Chondrocyte (in vitro differentiated cells): ENCODE results near the gene MANSC1. TPM values are rescaled to one million over a fixed set of nuclear protein-coding genes. Genes with fewer than 3 reads are reported as not detected.

Experiments used
- DNase-seq: peaks from one replicate; pipeline ENCODE4 v3.0.0; 2021; ENCODE audit warnings: mixed read lengths, low spot score
- H3K27ac Mint-ChIP-seq: one replicate; pipeline ENCODE4 v1.8.0; 2021; ENCODE audit warnings: mild to moderate bottlenecking, moderate library complexity, mixed read lengths; ENCODE audit not compliant: unreplicated experiment
- H3K27me3 Mint-ChIP-seq: 2 replicates; pipeline ENCODE4 v1.8.0; 2021; ENCODE audit warnings: low read depth, mixed read lengths
- H3K36me3 Mint-ChIP-seq: 2 replicates; pipeline ENCODE4 v1.8.0; 2021; ENCODE audit warnings: low read depth, mixed read lengths
- H3K4me1 Mint-ChIP-seq: 2 replicates; pipeline ENCODE4 v1.8.0; 2021; ENCODE audit warnings: low read depth, mild to moderate bottlenecking, mixed read lengths
- H3K4me3 Mint-ChIP-seq: one replicate; pipeline ENCODE4 v1.8.0; 2021; ENCODE audit warnings: mild to moderate bottlenecking, moderate library complexity, mixed read lengths; ENCODE audit not compliant: unreplicated experiment
- H3K9me3 Mint-ChIP-seq: 2 replicates; pipeline ENCODE4 v1.8.0; 2021; ENCODE audit warnings: low read depth, mixed read lengths
- total RNA-seq: library from RNA; stranded (reverse); gene quantifications from 3 replicates; pipeline ENCODE4 v1.2.1, GENCODE V29; 2021
- TF ChIP-seq, protein P1 (sequence below): fragments of 200-600 bp; sonication (generic); IDR thresholded peaks from 2 replicates; pipeline ENCODE4 v1.5.0; 2021; ENCODE audit warnings: antibody characterized with exemption, mild to moderate bottlenecking, moderate library complexity

The MANSC1 gene
- total RNA-seq, 1 donor from 2014 or later: 12.0 TPM

DNA sequence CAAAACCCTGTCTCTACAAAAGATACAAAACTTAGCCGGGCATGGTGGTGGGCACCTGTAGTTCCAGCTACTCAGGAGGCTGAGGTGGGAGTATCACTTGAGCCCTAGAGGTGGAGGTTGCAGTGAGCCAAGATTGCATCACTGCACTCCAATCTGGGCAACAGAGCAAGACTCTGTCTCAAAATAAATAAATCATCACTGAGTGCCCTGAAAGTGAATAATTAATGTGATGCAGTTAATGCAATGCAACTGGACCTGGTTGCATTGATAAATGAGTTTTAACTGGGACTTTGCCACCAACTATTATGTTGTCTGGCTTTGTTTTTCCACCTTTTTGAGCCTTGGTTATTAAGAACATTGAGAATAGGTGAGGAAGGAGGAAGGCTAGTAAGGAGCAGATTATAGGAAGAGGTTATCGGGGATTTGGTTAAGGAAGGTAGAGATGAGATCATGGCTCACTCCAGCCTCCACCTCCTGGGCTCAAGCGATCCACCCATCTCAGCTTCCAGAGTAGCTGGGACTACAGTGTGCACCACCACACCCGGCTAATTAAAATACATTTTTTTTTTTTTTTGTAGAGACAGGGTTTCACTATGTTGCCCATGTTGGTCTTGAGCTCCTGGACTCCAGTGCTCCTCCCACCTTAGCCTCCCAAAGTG lies 14.9 kb upstream of the MANSC1 start:
- Mint-ChIP-seq H3K27me3 (no peaks in the 10 kb centered on the region), H3K27ac (no peak overlapping the region), H3K9me3 (no peaks in the 10 kb centered on the region), H3K4me1 (peaks cover 3% of the 10 kb centered on the region), H3K36me3 (peaks cover 6% of the 10 kb centered on the region), H3K4me3 (no peak overlapping the region)
- no peak for DNase-seq
- TF ChIP-seq, protein P1, sequence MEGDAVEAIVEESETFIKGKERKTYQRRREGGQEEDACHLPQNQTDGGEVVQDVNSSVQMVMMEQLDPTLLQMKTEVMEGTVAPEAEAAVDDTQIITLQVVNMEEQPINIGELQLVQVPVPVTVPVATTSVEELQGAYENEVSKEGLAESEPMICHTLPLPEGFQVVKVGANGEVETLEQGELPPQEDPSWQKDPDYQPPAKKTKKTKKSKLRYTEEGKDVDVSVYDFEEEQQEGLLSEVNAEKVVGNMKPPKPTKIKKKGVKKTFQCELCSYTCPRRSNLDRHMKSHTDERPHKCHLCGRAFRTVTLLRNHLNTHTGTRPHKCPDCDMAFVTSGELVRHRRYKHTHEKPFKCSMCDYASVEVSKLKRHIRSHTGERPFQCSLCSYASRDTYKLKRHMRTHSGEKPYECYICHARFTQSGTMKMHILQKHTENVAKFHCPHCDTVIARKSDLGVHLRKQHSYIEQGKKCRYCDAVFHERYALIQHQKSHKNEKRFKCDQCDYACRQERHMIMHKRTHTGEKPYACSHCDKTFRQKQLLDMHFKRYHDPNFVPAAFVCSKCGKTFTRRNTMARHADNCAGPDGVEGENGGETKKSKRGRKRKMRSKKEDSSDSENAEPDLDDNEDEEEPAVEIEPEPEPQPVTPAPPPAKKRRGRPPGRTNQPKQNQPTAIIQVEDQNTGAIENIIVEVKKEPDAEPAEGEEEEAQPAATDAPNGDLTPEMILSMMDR: no peak

DNA sequence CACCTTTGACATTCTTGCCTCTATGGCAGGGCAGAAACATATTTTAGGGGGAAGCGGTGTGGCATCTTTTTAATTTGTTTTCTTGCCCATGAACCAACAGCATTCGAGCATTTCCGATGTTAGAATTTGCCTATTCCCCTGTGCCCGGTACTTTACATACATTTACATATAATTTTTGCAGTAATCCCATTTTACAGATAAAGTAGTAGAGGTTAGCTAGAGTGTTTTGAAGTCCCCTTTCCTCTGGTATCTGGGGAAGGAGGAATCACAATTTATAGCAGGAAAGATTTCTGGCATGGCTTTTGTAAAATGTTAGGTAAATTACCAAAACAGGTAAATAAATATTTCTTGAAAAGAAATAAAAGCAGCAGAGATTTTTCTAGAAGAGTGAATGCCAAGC lies 8.5 kb upstream of the MANSC1 start:
- TF ChIP-seq, protein P1: no peak
- Mint-ChIP-seq H3K36me3 (no peaks in the 10 kb centered on the region), H3K4me3 (no peak overlapping the region), H3K4me1 (peaks cover 16% of the 10 kb centered on the region), H3K27me3 (no peaks in the 10 kb centered on the region), H3K27ac (no peak overlapping the region), H3K9me3 (no peaks in the 10 kb centered on the region)
- DNase-seq: no peak

DNA sequence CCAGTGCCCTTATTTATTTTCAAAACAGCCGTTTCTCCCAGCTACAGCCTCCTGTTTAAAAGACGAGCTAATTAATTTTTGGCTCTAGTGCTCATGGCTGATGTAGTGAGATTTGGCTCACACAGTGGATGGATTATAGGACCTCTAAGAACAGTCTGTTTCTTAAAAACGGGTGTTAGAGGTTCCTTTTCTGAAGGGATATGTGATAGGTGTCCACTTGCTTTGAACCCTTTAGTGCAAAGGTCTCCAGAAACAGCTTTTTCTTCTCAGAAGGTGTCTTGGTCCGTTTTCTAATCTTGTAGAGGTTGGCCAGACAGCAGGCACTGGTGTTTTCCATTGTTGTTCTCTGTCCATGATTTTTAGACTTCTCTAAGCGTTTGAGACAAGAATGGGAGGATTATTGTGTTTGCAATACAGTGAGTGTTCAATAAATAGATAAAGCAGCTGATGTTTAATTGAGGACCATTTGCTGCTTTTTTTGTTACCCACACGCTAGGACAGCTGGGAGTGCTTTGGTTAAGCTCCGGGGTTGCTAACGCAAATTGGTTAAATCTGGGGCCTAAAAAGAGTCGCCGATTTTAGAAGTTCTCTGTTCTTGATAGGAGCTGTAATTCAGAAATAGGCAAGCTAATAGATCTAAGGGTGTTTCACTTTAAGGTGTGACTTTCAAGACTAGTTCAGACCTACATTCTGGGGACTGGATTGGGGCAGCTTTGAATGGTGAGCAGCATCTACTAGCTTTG lies 7.8 kb upstream of the MANSC1 start:
- Mint-ChIP-seq H3K36me3 (no peaks in the 10 kb centered on the region), H3K9me3 (no peaks in the 10 kb centered on the region), H3K27me3 (no peaks in the 10 kb centered on the region), H3K27ac (peak overlapping the region; percentile 92), H3K4me3 (peak overlapping the region; percentile 92), H3K4me1 (peaks cover 16% of the 10 kb centered on the region)
- no peak for DNase-seq
- TF ChIP-seq, protein P1: no peak

DNA sequence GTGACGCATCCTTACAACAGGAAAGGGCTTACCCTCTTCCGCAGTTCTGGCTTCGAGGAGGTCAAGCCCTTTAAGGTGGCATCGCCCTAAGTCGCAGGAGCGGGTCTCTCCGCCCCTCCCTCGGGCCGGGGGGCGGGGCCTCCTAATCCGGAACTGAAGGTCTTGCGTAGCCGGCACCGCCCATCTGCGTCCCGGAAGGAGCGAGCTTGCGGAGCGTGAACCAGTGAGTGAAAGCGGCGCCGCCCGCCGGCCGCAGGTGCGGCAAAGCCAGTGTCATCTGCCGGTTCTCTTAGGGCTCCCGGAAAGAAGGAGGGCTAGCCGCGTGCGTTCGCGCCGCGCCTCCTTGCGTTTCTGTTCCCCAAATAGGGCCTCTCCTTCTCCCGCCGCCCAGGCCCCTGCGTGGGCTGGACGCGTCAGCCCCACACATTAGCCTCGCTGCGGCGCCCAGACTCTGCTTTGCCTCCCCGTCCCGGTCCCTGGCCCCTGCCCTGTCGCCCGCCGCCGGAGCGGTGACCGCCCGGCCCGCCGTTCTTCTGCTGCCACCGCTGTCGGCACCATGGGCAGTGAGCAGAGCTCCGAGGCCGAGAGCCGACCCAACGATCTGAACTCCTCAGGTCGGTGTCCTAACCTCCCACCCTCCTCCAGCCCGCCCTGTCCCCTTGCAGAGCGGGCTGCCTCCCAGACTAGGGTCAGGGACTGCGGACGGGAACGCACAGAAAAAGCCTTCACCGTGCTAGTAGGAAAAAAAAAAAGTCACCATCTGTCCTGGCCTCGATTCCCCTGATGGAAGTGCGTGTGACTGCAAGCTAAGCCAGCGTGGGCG lies 7.1 kb upstream of the MANSC1 start, which contains the start of gene BORCS5:
Gene BORCS5, plus strand, starts transcription at position 183 of the 823 bp plus-strand sequence. Its CDS starts 374 bp downstream, at position 557.
- H3K9me3 Mint-ChIP-seq: no peaks in the 10 kb centered on the region
- H3K4me1 Mint-ChIP-seq: peaks cover 16% of the 10 kb centered on the region
- peak within 1 kb of the TSS; percentile 92 for H3K27ac Mint-ChIP-seq
- TF ChIP-seq, protein P1: peak; percentile 63
- DNase-seq: peak; percentile 95
- no peaks in the 10 kb centered on the region for H3K27me3 Mint-ChIP-seq
- H3K36me3 Mint-ChIP-seq: no peaks in the 10 kb centered on the region
- peak within 1 kb of the TSS; percentile 92 for H3K4me3 Mint-ChIP-seq

DNA sequence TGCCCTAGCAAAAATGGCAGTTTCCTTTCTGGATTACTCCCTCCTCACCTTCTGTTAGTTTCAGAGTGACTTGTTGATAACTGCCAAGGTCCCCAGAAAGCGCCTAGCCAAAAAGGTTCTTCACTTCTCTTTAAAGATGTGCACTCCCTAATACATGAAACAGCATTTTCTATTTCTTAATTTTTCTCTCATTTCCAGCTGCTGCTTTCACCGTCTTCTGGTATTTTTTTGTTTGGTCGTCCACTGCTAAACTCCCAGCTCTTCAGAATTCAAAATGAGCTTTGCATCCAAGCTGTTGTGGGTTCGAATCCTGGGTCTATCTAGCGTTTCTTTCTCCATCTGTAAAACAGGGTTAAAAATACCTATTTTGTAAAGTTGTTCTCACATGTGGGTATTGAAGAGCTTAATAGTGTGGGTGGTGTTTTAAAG lies 6.4 kb upstream of the MANSC1 start:
- Mint-ChIP-seq H3K27me3 (no peaks in the 10 kb centered on the region), H3K36me3 (no peaks in the 10 kb centered on the region), H3K9me3 (no peaks in the 10 kb centered on the region), H3K4me1 (peaks cover 16% of the 10 kb centered on the region), H3K4me3 (peak overlapping the region; percentile 92), H3K27ac (peak overlapping the region; percentile 92)
- TF ChIP-seq, protein P1: no peak
- DNase-seq: no peak
